Stimulated activated CD4-positive, alpha-beta T cell treated with anti-CD3 and anti-CD28 coated beads, TNF-alpha, amount 100 ng/mL, for 4 hours (primary cell): ENCODE measurements around the gene PSMF1.

Source experiments
- DNase-seq, 3 experiments: peaks; one replicate each; pipeline ENCODE4 v3.0.0-alpha.2; 2020; ENCODE audit warnings: low read depth in 3 of 3

The PSMF1 gene, protein sequence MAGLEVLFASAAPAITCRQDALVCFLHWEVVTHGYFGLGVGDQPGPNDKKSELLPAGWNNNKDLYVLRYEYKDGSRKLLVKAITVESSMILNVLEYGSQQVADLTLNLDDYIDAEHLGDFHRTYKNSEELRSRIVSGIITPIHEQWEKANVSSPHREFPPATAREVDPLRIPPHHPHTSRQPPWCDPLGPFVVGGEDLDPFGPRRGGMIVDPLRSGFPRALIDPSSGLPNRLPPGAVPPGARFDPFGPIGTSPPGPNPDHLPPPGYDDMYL

GRCh38 chr20:1118336-1119127 is at the start of gene PSMF1:
Gene PSMF1 (plus strand): TSS chr20:1118602. CDS start chr20:1118774, 172 bp downstream.
- peak; percentile 90 to 94 (median 93) for DNase-seq

DNA sequence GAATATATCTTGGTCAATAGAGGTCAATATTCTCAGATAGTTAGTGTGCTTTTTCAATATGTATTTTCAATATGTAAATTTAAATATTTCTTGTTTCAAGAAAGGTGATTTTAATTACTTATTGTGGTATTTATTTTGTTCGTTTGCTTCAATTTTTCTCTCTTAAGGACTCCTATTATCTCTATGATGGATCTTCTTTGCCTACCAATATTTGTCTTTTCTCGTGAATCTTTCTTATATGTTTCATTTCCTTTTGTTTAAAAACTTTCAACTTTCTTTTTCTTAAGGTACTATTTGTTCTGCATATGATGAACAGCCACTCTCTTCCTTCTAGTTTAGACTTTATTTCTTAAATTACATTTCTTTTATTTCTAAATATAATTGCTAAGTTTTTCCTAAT is 46.1 kb upstream of the PSMF1 start:
- no peak for DNase-seq

- no peak for DNase-seq
Observed at GRCh38 chr20:1075616-1076015, 42.8 kb upstream of the PSMF1 start.

GRCh38 chr20:1081891-1082290 is 36.5 kb upstream of the PSMF1 start:
- no peak for DNase-seq

- DNase-seq, result no peak
Observed at GRCh38 chr20:1083431-1084080, 34.8 kb upstream of the PSMF1 start.

DNA sequence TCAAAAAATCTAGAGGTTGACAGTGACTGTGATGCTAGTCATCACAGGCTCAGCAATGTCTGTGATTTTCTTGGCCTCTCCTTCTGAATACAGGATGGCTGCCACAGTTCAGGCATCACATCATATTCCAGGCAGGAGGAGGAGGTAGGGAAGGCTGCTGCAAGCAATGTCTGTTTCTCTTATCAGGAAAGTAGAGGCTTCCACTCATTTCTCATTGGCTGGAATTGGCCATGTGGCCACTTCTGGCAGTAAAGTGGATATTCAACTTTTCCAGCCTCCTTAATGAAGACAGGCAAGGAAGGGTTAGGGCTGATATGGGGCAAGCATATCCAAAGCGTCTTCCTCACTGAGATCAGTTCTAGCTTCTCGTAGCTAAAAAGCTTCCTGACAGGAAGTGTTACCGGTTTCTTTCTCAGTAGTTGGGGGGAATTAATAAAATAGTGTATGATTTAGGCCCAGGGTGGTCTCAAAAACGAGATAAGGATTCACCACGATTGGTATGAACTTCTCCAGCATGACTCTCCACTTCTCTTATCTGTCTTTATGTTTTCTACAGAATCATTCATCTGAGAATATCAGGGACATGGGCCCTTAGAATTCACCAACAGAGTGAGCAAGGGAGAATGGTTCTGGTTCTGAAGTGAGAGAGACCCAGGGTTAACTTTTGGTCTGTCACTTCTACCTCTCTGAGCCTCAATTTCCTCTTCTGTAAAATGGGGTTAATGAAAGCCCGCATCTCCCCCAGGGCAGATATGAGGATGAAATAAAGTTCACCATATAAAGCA is 32.7 kb upstream of the PSMF1 start:
- DNase-seq, result no peak

DNA sequence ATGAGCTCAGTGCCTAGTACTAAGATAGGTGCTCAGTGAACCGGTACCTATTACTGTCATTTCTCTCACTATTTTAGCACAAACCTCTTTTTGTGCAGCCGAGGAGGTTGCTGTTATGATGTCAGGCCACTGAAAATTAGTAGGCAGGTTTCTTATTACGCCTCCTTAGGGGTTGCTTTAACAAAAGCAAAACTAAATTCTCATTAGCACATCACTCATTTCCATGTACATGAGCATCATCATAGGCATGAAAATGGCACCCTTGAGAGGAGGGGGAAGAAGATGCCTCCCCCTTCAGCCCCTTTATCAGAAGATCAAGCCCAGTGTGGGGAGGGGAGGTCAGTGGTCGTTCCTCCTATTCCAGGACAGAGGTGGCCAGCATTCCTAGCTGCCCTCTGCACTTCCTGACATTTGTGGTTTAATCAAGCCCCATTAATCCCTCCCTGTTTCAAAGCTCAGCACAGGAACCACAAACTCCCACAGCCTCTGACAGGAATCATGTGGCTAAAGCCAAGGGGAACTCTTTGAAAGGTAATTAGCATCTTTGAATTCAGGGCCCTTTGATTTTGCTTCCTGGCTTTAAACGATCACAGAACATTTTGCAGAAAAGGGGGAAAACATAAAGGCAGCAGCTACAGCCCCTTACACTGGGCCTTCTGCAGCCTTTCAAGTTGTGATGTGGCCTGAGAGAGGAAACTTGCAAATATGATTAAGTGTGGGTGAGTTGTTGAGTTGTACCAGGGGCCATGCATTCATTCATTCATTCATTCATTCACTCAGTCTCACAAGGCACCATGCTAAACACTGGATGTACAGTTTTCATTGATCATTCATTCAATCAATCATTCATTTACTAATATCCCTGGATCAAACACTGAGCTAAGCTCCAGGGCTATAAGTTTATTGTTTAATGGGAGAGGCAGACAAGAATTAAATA is 31.9 kb upstream of the PSMF1 start:
- DNase-seq, result no peak

DNA sequence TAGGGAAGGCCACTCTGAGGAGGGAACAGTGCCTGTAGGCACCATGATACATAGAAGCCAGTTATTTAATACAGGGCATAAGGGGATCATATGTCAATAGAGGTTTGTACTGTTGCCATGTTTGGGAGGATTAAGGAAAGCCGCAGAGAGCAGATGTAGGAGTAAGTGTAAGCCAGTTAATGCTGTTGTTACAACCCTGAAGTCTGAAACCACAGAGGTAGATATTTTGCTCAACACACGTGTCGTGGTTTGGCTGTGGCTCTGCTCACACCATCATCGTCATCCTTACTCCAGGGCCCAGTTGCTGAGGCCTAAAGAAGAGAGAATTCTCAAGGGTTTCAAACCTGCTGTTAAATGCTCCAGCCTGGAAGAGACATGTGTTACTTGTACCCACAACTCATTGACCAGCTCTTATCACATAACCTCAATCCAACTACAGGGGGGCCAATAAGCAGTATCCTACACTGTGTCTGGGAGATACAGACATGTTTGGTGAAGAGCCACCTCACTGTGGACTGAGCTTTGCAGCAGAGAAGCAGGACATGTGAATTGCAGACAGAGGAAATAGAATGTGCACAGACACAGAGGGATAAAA is 31.0 kb upstream of the PSMF1 start:
- DNase-seq, result no peak

- no peak for DNase-seq
Observed at GRCh38 chr20:1094751-1095150, 23.7 kb upstream of the PSMF1 start.

DNA sequence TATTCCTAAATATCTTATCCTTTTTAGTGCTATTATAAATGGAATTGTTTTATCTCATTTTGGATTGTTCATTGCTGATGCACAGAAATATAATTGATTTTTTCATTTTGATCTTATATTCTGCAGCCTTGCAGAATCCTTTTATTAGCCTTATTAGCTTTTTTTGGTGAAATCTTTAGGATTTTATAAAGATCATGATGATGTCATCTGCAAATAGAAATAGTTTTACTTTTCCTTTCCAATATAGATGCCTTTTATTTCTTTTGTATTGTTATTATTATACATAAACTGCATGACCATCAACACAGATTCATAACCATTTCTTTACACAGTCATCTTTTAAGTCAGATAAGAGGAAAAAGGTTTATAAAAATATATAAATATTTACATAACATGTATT is 16.9 kb upstream of the PSMF1 start:
- no peak for DNase-seq

- no peak for DNase-seq
Observed at GRCh38 chr20:1102016-1102415, 16.4 kb upstream of the PSMF1 start.

GRCh38 chr20:1103751-1104150 is 14.7 kb upstream of the PSMF1 start:
- no peak for DNase-seq

- DNase-seq, result no peak
Observed at GRCh38 chr20:1105599-1106194, 12.7 kb upstream of the PSMF1 start.

- no peak for DNase-seq
Observed at GRCh38 chr20:1107176-1107575, 11.2 kb upstream of the PSMF1 start.

DNA sequence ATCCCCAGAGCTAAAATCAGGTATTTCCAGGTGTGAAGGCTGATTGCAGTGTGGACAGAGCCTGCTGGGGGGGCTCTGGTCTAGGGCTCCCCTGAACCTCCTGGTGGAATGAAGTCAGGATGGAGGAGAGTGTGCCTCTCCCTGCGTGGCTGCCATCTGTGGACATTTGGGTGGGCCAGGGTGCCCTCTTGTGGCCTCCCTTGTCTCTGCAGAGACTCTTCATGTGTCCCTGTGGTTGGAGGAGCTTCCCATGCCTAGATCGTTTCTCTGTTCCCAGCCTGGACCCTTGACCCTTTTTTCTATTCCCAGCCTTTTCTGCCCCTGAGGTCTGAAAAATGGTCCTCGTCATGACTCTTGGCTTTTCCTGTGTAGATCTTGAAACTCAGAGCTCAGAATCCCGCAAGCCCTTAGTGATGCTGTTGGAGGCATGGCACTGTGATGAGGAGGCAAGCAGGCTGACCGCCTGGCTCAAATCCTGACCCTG is 9.9 kb upstream of the PSMF1 start:
- DNase-seq, result peak in 1 of 3 experiments; percentile 34

- DNase-seq, result no peak
Observed at GRCh38 chr20:1112908-1113307, 5.5 kb upstream of the PSMF1 start.

DNA sequence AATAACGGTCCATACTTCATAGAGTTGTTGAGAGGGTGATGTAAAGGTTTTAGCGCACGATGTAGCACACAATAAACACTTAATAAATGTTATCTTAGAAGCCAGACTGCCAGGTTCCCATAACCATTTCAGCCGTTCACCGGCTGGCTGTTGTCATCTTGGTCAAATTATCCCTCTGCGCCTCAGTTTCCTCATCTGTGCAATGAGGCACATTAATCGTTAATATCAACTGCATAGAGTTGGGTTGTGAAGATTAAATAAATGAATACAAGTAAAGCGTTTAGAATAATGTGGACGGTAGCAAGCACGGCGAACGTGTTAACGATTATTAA is 432 bp upstream of the PSMF1 start:
- no peak for DNase-seq

- DNase-seq, result no peak
Observed at GRCh38 chr20:1119128-1119505, 715 bp downstream of the PSMF1 start.

GRCh38 chr20:1119524-1119923 is 1.1 kb downstream of the PSMF1 start:
- no peak for DNase-seq

- no peak for DNase-seq
Observed at GRCh38 chr20:1121429-1121828, 3.0 kb downstream of the PSMF1 start.
